ENCODE results near the gene ELAVL1.

DNA sequence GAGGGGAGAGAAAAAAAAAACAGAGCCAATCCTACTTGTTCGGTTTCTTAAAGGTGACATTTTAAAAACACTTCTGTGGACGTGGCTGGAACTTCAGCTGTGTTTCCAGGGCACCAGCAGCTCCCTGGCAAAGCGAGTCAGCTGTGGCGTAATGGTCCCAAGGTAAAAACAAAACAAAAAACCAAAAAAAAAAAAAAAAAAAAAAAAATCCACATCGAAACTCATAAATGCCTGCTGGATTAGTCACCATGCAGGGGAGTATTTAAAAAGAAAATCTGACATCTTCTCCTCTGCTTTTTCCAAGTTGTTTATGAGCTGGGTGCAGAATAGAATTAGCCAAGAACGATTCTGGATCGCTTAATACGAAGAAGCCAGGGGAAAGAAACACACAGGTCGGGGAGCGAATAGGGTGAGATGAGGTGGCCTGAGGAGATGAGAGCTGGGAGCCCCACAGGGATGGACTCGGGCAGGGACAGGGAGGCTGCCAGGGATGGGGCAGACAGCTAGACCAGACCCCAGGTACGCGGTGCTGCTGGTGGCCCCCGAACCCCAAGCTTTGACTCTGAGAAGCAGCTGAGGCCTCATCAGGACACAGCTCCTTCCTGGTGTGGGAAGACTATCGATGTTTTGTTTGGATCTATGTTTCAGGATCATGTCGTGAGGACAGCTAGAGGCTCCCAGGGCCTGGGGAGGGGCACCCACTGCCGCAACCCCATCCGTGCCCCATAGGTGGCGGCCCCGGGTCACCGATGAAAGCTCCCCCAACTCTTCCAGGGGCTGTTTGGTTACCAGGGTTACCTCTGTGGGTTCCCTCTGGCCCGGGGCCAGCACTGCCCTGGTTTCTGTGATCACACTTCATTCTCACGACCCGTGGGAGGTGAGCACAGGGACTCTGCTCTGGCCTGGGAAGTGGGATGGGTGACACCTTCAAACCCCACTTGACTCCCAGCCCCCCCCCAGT, 76.4 kb downstream of the ELAVL1 start:
- no peak for TF ChIP-seq GATA2 (IDR thresholded peaks at IDR 0.05; ENCODE audit: low read depth, low read length)
- TF ChIP-seq GATA3 (IDR thresholded peaks at IDR 0.05; ENCODE audit: low read depth, low read length): no peak

Data from SH-SY5Y (cell line).